HG03571 (cell line): ENCODE results near the gene RABL3.
"Not testable (repeated sequence)": the region's sequence is repeated elsewhere in the genome, so short reads cannot be mapped to it uniquely, and the experiment has no call there.

ENCODE experiments used
- ATAC-seq: cut with Tn5 transposase; IDR thresholded peaks from one replicate; pipeline ENCODE4 v1.9.1; 2021; ENCODE audit not compliant: unreplicated experiment

The RABL3 gene

DNA sequence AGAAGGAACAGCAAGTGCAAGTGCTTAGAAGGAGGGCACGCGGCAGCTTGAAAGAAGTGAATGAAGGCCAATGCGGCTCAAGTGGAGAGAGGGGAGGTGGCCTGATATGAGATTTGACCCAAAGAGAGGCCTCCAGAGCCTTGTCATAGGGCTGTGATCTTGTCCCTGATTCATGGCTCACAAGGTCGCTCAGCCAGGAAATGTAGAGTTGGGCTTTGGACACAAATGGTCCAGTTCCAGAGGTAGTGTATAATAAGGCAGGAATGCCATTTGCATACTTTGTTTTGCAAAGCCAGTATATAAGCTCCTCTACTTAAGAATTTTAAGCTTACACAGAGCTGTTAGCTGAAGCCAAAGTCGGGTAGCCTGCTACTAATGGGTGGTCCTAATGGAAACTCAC, 94.0 kb downstream of the RABL3 start:
- ATAC-seq: no peak

GRCh38 chr3:120646771-120647432, 95.4 kb downstream of the RABL3 start:
- ATAC-seq: no peak

DNA sequence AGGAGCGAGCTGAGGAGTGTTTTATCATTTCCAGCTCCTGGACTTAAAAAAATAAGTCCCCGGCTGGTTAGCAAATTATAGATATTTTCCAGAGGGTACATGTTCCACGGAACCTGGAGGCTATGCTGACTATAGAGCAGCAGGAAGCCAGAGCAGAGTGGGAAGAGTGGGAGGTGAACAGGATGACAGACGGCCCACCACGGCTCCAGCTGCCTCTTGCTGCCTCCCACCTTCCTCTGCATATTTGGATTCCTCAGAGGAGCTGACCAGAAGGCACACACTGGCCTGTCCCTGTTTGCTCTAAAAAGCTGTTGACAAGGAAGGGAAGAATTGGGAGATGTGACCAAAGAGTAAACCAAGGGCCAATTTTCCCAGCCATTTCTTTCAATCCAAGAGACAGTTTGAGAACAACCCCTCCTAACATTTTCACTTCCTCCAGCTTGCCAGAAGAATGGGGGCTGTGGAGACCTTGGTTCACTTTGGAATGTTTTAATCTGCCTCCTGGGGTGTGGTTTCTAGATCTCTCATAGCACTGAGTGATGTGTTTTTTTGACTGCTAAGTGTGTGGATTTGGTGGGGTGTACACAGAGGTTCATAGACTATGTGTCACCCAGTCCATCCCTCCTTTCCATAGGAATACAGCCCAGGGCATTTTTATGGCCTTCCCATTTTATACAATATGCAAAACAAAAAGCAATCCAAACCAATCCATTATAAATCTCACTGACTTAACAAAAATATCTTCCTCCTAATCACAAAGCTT, 97.1 kb downstream of the RABL3 start:
- ATAC-seq: no peak

GRCh38 chr3:120642368-120642948, 99.9 kb downstream of the RABL3 start:
- ATAC-seq: no peak

GRCh38 chr3:120641696-120642246, 100.5 kb downstream of the RABL3 start:
- ATAC-seq: no peak

DNA sequence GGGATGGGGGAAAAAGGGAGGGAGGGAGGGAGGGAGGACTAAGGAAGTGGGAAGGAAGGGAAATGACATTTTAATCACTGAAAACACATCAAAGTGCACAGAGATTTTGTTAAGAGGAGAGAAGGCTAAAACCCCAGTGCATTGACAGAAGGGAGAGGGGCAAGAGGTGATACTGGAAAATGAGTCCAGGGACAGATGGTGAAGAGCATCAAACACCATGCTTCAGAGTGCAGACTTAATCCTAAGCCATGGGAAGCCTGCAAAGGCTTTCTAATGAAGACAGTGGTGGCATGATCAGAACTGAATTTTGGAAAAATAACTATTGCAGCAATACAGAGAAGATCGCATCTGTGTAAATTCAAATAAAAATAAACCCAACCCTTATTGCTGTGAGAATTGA, 102.1 kb downstream of the RABL3 start:
- ATAC-seq: no peak

GRCh38 chr3:120638820-120639219, 103.5 kb downstream of the RABL3 start:
- ATAC-seq: not testable (repeated sequence)

DNA sequence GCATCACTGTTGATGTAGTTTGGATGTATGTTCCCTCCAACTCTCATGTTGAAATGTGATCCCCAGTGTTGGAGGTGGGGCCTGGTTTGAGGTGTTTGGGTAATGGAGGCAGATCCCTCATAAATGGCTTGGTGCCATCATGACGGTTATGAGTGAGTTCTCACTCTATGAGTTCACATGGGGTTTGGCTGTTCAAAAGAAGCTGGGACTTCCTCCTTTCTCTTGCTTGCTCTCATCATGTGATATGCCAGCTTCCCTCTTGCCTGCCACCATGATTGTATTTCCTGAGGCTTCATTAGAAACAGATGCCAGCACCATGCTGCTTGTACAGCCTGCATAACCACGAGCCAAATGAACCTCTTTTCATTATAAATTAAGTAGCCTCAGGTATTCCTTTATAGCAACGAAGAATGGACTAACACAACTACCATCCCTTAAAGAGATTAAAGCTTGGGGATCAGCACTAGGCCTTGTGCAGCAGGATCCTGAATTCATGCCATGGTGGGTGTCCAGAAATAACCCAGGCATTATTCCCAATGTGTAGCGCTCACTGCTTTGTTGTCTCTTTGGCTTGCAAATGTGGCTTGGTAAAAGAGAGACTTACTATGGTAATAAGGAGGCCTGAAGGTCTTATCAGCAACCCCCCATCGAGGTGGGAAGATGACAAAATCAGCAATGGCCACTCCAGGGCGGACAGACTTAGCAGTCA, 104.3 kb downstream of the RABL3 start:
- ATAC-seq: no peak

DNA sequence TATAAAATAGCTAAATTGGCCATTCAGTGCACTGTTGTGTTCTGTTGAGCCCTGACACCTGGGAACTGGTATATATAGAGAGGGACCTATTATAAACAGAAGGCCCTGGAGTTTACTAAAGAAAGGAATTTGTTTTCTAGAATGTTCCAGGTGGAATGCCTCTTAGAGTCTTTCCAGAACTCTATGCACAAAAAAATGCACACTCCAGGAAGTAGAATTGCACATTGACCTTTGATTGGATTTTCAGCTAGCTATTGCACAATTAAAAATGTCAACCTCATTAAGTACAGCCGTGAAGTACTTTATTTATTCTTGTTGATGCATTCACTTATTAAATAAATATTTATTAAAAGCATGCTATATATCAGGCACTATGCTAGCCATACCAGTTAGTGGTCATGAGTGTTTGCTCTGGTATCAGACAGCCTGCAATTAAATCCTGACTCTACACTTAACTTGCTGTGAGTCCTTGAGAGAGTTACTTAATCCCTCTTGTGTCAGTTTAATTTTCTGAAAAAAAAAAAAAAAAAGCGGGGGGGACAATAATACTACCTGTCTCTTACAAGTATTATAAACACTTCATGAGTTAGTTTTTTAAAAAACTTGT, 105.4 kb downstream of the RABL3 start:
- no peak for ATAC-seq
